ENCODE measurements around the gene UGCG. TPM values are rescaled to one million over a fixed set of nuclear protein-coding genes. Genes with fewer than 3 reads are reported as not detected.
"Not testable (repeated sequence)": the region's sequence is repeated elsewhere in the genome, so short reads cannot be mapped to it uniquely, and the experiment has no call there.

Gene UGCG
- total RNA-seq, 1 experiment from 2014 or later, result 250 TPM

DNA sequence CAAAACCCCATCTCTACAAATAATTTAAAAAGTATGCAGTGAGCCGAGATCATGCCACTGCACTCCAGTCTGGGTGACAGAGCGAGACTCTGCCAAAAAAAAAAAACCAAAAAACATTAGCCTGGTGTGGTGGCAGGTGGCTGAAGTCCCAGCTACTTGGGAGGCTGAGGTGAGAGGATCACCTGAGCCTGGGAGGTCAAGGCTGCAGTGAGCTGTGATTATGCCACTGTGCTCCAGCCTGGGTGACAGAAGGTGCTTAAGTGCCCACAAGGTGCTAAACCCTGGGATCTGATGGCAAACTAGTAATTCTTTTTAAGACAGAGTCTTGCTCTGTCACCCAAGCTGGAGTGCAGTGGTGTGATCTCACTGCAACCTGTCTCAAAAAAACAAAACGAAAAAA, 5.7 kb upstream of the UGCG start:
- not testable (repeated sequence) for DNase-seq (ENCODE audit: low read depth)

DNA sequence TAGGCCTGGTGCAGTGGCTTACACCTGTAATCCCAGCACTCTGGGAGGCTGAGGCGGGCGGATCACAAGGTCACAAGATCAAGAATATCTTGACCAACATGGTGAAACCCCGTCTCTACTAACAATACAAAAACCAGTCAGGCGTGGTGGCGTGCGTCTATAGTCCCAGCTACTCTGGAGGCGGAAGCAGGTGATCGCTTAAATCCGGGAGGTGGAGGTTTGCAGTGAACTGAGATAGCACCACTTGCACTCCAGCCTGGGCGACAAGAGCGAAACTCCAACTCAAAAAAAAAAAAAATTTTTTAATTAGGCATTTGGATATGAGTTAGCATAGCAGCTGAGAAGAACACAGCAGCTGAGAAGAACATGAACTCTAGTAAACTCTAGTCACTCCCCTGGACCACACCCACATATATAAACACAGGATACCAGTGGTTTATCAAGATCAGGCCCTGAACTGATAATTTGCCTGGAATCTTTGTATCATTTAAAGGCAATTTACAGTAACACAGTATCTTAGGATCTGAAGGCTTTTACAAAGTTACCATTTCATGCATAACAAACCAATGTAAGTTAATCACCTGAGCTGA, 4.6 kb upstream of the UGCG start:
- DNase-seq (ENCODE audit: low read depth), result peak; percentile 51

DNA sequence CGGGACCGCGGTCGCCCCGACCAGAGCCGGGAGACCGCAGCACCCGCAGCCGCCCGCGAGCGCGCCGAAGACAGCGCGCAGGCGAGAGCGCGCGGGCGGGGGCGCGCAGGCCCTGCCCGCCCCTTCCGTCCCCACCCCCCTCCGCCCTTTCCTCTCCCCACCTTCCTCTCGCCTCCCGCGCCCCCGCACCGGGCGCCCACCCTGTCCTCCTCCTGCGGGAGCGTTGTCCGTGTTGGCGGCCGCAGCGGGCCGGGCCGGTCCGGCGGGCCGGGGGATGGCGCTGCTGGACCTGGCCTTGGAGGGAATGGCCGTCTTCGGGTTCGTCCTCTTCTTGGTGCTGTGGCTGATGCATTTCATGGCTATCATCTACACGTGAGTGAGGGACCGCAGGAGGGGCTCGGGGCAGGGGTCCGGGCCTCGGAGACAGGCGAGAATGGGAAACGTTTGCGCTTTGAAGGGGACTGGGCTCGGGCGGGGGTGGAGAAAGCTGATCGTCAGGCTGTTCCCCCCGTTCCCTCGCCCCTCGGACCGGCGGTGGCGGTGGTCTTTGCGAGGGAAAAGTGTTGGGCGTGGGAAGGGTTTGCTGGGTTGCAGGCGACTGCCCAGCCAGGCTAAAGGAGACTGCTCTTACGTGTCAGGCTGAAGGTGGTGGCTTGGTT, 457 bp downstream of the UGCG start:
- DNase-seq (ENCODE audit: low read depth), result peak; percentile 70

DNA sequence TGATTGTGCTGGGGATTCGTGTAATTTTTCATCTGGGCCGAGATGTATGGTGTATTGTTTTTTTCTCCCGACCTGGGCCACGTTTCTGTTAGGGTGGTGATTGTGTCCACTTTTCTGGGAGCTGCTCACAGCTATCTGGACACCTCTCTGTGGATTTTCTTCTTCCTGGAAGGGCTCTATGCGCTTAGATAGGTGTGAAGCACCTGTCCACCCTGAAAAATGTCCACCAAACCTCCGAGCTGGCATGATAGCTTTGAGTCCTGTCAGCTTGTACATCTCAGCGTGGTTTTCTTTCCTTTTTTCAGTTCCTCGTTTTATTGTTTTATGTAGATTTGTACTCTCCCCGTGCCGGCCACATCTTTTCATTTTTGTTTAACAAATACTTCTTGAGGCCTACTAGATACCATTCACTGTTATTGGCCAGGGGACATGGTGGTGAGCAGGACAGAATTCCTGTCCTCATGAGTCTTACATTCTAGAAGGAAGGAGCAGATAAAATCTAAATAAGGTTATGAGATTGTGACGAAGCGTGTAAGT, 1.1 kb downstream of the UGCG start:
- peak; percentile 47 for DNase-seq (ENCODE audit: low read depth)

DNA sequence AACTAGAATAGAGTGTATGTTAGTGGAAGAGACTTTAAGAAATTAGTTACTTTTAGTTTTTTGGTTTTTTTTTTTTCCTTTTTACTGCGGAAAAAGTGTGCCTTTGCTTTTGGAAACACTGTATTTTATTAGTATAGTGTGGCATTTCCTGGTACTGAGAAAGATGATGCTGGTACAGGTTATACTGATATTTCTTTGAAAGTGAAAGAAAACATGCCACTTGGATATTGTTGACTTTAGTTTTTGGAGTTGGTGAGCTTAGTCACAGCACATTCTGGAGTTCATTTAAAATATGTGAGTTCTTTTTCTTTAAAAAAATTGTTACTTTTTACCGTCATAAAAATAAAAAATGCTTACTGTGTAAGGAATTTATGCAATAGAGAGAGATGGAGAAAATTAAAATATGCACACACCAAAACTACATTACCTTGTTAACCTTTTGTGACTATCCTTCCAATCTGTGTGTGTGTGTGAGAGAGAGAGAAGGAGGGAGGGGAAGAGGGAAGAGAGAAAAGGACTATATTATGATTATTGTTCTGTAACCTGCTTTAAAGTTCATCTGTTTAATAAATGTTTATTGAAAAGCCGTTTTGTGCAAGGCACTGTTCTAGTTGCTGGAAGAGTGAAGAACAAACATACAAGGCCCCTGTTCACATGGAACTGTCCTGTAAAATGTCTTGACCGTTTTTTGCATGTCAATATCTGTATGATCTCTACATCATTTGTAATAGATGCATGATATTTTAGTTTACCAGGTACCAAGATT, 1.9 kb downstream of the UGCG start:
- no peak for DNase-seq (ENCODE audit: low read depth)

GRCh38 chr9:111900151-111900857, 3.7 kb downstream of the UGCG start:
- DNase-seq (ENCODE audit: low read depth), result no peak

GRCh38 chr9:111900858-111901612, 4.4 kb downstream of the UGCG start:
- no peak for DNase-seq (ENCODE audit: low read depth)

DNA sequence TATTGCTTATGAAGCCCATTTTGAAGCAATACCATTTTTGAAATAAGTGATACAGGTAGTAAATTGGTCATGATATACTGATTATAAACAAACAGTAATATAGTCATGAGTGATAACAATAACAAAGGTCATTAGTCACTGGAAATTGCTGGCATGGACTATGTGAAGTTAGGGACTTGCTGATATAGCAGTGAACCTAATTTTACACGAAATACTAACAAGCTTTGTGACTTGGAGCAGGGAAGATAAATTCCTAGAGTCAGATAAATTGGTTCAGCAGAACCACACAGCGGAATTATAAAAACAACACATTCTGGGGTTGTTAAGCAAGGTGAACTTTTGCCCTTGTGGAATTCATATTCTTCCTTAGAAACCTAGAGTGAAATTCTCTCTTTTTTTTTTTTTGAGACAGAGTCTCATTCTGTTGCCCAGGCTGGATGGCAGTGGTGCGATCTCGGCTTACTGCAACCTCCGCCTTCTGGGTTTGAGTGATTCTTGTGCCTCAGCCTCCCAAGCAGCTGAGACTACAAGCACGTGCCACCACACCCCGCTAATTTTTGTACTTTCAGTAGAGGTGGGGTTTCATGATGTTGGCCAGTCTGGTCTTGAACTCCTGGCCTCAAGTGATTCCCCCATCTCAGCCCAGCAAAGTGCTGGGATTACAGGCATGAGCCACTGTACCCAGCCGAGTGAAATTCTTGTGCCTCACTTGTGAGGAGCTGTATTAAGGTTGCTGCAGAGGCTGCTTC, 6.0 kb downstream of the UGCG start:
- DNase-seq (ENCODE audit: low read depth), result peak; percentile 36

DNA sequence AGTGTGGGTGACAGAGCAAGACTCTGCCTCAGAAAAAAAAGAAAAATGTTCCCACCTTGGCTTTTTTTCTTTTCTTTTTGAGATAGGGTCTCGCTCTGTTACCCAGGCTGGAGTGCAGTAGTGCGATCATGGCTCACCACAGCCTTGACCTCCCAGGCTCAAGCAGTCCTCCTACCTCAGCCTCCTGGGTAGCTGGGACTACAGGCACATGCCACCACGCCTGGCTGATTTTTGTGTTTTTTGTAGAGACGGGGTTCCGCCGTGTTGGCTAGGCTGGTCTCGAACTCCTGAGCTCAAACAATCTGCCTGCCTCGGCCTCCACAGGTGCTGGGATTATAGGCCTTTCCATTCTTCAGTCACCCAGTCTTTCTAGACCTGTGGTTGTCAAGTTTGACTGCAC, 6.9 kb downstream of the UGCG start:
- DNase-seq (ENCODE audit: low read depth), result not testable (repeated sequence)

- no peak for DNase-seq (ENCODE audit: low read depth)
Observed at GRCh38 chr9:111904026-111904425, 7.4 kb downstream of the UGCG start.

- no peak for DNase-seq (ENCODE audit: low read depth)
Observed at GRCh38 chr9:111904891-111905291, 8.3 kb downstream of the UGCG start.

DNA sequence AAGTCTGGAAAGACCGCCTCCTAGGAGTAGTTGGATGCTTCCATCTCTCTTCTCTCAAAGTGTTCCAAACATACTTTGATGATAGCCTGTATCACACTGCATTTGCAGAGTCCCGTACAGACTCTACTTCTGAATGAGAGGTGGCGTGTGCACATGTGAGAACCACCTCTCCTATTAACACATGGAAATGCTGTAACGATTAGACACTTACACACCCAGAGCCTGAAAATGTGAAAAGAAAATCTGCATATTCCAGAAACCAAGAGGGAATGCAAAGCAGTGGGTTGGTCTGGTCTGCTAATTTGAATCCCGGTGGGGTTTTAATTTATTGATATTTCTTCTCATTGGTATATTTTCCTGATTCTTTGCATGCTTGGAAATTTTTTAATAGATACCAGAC, 10.5 kb downstream of the UGCG start:
- DNase-seq (ENCODE audit: low read depth), result no peak

- DNase-seq (ENCODE audit: low read depth), result no peak
Observed at GRCh38 chr9:111909444-111909843, 12.8 kb downstream of the UGCG start.

GRCh38 chr9:111910428-111910827, 13.8 kb downstream of the UGCG start:
- no peak for DNase-seq (ENCODE audit: low read depth)

GRCh38 chr9:111913159-111913558, 16.5 kb downstream of the UGCG start:
- DNase-seq (ENCODE audit: low read depth), result no peak

GRCh38 chr9:111914749-111915424, 18.3 kb downstream of the UGCG start:
- DNase-seq (ENCODE audit: low read depth), result no peak

DNA sequence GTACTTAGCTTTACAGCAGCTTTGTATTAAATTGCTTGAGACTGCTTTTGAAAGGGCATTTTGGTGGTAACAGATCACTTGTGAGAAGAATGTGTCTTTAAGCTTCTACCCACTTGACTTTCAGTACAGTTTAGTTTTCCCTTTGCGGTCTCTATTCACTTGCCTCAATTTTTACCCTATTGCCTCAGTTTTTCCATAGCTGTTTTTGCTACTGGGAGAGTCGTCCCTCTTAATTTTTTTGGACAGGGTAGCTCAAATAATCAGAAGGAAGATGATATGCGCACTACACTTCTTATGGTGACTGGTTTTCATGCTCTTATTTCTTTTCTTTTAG, 18.8 kb downstream of the UGCG start:
- DNase-seq (ENCODE audit: low read depth), result no peak

DNA sequence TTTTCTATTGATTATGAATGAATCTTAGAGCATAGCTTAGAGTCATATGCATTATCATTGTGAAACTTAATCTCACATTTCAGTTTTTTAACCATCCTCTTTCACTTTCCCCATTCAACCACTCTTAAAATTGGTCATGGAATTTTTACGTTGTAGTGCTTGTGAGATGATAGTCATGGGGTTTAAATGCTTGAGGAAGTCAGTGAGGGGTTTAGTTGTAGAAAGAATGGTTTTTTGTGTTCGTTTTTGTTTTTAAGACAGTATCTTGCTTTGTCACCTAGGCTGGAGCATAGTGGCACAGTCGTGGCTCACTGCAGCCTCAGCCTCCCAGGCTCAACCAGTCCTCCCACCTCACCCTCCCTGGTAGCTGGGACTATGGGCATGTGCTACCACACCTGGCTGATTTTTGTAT, 19.6 kb downstream of the UGCG start:
- DNase-seq (ENCODE audit: low read depth), result no peak

GRCh38 chr9:111917201-111917600, 20.6 kb downstream of the UGCG start:
- DNase-seq (ENCODE audit: low read depth), result no peak

- DNase-seq (ENCODE audit: low read depth), result no peak
Observed at GRCh38 chr9:111917980-111918379, 21.4 kb downstream of the UGCG start.
